Posterior cingulate gyrus (tissue), 11 donors: Measurements from ENCODE around the gene PANK4.

Experiments
- DNase-seq, 10 donors: peaks; one replicate each; pipeline versions ENCODE4 v3.0.0 to v3.0.0-alpha.2; 2020 to 2021; ENCODE audit warnings: mixed read lengths in 3 of 10
- intact Hi-C: fragments of 100-400 bp; cut with DNase I; formaldehyde crosslinking; loops from one replicate; pipeline ENCODE4 v1.15.1; 2023

Gene PANK4

DNA sequence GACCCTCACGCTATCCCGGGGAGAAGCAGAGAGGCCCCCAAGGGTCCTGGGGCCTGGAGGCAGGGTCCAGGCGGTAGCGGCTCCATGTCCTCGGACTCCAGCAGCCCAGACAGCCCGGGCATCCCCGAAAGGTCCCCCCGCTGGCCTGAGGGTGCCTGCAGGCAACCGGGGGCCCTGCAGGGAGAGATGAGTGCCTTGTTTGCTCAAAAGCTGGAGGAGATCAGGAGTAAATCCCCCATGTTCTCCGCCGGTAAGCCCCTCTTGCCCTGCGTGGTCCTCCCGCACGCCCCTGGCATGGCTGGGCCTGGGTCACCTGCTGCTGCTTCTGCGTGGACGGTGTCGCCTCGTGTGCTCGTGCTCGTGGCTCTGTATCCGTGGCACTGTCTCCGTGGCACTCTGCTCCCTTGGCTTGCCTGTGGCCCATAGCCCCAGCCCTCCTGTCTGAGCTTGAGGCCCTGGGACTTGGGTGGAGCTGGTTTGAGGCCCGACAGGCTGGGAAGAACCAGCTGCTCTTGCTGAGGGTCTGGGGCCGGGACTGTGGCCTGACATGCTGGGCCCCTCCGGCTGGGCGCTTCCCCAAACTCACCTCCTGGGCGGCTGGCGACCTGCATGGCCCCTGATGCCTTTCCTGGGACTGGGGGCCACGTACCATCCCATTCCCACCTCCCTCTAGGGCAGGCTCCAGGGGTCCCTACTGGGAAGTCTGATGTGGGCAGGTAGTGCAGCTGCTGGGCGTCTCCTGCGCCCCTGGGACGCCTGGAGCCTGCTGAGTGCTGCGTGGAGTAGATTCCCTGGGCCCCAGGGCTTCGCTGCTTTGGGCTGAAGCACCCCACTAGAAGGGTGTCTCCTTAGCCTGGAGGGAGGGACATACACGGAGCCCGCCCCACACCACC, 23.5 kb downstream of the PANK4 start:
- intact Hi-C loops, result no loop called here
- no peak for DNase-seq

DNA sequence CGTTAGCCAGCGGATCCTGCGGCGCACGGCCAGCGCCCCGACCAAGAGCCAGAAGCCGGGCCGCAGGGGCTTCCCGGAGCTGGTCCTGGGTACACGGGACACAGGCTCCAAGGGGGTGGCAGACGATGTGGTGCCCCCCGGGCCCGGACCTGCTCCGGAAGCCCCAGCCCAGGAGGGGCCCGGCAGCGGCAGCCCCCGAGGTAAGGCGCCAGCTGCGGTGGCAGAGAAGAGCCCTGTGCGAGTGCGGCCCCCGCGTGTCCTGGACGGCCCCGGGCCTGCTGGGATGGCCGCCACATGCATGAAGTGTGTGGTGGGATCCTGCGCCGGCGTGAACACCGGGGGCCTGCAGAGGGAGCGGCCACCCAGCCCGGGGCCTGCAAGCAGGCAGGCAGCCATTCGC, 24.2 kb downstream of the PANK4 start:
- DNase-seq, result no peak
- intact Hi-C loops, result no loop called here

DNA sequence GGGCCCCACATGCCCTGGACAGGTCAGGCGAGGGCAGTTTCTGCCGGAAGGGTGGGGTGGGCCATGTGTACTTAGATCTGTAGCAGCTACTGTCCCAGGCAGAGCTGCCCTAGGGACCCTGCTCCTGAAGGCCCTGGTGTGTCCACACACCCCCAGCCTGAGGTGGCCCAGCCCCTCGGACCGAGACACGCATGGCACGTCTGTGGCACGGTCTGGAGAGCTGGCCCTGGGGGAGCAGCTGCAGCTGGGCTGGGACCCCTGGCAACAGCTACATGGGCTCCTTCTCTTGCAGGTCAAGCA, 24.6 kb downstream of the PANK4 start:
- DNase-seq, result no peak
- intact Hi-C loops, result no loop called here

DNA sequence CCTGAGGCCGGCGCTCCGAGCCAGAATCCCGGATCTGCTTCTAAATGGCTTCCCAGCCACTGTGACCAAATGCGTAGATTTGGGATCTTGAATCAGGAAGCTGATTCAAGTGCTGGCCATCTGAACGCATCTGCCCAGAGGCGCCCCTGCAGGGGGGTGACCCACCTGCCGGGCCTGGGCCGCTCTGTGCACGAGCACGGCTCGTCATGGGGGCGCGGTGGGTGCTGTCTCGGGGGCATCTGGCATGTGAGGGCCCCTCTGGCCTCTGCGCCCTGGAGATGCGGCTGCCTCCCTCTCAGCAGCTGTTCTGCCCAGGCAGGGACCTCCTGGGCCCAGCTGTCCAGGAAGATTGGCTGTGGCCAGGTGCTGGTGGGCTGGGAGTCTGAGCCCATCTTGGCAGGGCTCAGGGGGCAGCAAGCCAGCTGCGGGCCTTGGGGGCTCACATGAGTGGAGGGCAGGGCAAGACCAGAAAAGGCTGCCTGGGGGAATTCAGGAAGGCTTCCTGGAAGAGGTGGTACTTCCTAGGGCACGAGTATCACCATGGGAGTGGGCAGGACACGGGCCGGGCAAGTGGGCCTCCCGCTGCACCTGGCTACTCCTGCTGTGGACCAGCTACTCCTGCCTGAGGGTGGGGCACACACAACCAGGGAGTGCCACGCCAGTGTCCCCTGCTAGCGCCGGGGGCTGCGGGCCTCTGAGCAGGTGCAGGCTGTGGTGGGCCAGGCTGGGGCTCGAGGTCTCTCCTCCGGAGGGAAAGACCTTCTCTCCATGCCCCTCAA, 25.2 kb downstream of the PANK4 start:
- no peak for DNase-seq
- intact Hi-C loops, result no loop called here

DNA sequence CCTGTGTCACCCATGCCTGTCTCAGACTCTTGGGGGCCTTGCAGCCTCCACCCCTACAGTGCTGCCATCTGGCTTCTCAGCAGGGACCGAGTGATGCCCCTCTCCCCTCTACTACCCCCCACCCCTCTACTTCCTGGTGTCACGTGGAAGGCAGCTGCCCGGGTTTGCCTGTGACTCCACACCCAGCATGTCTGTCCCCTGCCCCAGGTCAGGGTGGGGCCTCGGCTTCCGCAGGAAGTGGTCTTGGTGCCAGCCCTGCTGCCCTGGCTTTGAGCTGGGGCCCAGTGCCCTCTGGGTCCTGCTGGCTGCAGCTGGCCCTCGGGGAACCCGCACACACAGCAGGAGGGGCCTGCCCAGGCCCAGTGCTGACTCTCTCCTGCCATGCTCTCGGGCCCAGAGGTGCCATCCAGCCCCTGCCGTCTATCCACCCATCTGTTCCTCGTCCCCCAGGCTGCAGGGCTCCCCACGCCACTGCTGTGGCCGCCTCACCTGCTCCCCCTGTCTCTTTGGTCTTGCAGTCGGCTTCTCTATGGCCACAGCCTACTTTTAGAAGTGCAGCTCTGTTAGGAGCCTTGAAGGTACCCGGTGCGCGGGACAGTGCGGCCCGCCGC, 26.3 kb downstream of the PANK4 start:
- intact Hi-C loops, result no loop called here
- DNase-seq, result no peak

DNA sequence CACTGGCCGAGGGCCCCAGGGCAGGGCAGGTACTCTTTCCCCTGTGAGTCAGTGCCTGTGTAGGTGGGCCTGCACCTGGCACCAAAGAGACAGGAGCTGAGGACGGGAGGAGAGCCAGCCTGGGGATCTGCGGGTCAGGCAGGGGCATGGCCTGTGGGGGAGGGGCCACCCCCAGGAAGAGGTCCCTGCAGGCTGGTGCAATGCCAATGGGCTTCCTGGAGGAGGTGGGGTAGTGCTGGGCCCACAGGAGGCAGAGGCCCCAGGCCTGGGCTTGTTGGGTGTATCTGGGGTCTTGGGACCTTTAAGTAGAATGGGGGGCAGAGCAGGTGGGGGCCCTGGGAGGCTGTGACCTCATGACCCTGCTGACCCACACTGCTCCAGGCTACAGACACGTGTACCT, 27.1 kb downstream of the PANK4 start:
- no peak for DNase-seq
- intact Hi-C loops, result no loop called here

DNA sequence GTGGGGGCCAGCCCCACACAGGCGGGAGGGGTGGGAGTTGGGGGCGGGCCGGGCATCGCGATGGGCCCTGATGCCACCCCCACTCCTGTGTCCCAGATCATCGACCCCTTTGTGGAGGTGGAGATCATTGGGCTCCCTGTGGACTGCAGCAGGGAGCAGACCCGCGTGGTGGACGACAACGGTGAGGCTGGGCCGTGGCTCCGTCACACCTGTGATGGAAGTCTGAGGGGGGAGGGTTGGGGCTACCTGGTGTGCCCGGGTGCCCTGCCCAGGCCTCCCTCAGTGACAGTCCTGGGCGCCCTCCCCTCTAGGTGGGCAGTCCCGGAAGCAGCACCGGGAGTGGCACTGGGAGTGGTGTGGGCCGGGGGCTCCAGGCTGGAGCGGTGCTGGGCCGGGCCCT, 27.7 kb downstream of the PANK4 start:
- intact Hi-C loops, result no loop called here
- no peak for DNase-seq

DNA sequence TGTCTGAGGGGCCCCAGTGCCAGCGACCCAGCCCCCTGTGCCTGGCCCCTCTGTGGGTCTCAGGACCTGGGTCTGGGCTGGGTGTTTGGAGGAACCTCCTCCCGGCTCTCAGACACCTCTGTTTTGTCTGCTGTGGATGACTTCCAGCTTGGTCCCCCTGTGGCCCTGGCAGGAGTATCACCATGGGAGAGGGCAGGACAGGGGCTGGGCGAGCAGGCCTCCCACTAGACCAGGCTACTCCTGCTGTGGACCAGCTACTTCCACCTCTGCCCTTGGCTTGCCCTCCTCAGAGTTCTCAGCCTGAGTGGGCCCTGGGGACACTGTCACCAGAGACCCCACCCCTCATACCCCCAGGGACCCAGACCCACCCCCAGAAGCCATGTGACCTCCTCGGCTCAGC, 28.5 kb downstream of the PANK4 start:
- intact Hi-C loops, result no loop called here

DNA sequence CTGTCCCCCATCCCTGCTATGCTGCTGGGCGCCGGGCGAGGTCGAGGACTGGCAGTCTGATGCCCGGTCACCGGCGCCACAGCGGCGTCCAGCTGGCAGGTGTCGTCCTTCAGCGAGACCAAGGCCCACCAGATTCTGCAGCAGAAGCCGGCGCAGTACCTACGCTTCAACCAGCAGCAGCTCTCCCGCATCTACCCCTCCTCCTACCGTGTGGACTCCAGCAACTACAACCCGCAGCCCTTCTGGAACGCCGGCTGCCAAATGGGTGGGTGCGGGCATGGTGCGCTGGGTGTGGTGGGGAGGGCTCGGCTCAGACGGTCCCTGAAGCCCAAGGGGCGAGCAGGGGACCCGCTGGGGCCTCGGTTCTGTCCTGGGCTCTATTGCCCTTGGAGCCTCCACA, 29.6 kb downstream of the PANK4 start:
- intact Hi-C loops, result no loop called here
- no peak for DNase-seq

More for the DNA sequence above, 28.5 kb downstream of the PANK4 start:
- no peak for DNase-seq

DNA sequence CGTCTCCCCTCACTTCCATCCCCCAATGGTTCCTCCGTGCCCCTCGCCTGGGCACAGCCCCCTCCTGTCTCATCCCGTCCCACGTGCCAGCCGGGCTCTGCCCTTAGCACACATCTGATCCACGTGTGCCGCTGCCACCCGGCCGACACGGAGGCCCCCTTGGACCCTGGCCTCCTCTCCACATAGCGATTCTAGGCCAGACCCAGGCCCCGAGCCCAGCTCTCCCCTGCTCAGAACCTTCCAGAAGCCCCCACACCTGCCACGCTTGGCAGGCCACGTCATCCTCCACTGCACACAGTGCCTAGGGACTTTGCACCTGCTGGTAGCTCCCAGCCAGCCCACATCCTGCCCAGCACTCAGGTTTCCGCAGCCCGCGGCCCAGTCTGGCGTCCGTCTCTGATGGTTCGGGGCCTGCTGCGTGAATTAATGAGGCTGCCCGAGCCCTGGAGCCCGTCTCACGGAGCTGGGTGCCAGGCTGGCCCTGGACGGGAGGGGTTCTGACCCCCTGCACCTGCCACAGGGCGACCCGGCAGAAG, 30.2 kb downstream of the PANK4 start:
- no peak for DNase-seq
- intact Hi-C loops, result no loop called here

DNA sequence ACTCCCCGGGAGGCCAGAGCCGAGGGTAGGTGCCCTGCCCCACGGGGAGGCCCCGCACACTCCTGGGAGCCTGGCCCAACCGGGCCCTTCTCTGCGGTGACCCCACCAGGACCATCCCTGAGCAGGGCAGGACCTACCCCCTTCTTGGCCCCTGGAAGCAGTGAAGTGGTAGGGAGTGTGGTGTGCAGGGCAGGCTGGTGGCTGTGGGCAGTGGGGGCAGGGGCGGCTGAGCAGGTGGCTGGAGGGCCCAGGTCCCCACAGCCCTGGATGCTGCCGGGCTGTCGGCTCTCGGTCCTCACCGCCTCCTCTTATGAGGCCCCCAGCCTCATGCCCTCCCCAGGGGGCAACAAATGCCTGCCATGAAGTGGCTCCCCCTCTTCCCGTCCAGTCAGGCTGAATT, 30.9 kb downstream of the PANK4 start:
- intact Hi-C loops, result no loop called here

DNA sequence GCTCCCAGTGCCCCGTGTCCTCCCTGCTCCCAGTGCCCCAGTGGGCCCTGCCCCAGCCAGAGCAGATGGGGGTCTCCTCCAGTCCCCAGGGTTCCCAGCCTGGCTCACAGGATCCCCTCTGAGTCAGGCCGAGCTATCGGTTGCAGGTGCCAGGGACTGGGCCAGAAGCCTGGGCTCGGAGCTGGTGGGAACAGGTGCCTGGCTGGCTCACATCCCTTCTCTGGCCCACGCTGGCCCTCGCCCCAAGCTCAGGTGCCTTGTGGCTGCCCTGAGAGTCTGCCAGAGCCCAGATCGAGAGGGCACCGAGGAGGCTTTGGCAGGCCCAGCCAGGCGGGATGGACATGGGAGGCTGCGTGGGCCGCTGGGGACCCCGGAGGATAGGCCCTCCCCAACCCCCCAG, 31.4 kb downstream of the PANK4 start:
- DNase-seq, result no peak
- intact Hi-C loops, result no loop called here

More for the DNA sequence above, 30.9 kb downstream of the PANK4 start:
- no peak for DNase-seq

DNA sequence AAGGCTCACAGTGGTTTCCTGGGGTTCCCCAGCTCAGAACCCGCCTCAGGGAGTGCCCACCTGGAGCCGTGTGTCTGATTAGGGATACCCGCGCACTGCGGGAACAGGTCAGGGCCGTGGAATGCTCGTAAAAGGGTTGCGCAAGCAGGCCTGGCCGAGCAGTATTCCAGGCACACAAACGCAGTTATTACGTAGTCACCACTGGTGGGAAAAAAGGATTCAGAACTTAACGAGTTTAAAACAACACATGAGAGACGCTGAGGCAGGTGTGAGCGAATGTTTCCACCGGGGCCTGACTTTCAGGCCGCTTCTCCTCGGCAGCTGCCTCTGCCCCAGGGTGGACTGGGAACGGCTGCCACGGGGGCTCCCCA, 32.1 kb downstream of the PANK4 start:
- DNase-seq, result no peak
- intact Hi-C loops, result no loop called here

DNA sequence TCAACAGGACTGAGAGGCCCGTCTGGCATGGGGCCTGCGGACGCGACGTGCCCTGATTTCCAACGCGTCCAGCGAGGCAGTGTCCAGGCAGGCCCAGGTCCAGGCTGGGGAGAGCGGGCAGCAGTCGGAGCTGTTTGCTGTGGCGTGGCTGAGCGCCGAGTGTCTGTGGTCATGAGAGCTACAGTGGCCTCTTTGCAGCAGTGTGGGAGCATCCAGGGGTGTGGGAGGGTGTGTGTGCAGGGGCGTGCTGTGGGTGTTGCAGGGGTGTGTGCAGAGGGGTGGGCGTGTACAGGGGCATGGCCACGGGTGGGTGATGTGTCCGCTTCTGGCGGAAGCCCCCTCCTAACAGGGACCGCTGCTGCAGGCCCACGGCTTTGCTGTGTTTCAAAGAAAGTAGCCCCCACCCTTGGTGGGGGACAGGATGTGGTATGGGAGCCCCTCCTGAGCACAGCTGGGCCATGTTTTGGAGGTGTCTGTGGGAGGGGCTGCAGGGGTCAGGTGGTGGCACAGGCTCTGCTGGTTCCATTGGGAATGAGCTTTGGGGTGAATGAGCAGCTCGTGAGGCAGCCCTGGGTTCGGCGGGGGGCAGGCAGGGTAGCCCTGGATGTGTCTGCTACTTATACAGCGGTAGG, 32.6 kb downstream of the PANK4 start:
- intact Hi-C loops, result no loop called here
- peak; percentile 80 to 98 (median 87) for DNase-seq

DNA sequence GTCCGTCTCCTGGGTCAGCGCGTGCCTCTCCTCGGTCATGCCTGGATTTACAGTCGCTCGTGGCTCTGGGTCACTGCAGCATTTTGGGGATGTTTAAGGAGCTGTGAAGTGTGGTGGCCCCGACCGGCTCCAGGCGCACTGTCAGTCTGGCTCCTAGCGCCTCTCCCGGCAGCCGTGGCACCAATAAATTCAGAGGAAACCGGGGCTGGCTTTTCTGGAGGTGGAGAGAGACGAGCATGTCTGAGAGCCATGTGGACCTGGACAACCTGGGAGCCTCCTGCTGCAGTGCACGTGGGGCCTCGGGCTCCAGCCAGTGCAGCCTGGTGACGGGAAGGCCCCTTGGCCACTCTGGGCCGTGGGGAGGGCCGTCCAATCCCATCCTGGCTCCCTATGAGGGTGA, 33.2 kb downstream of the PANK4 start:
- peak in 2 of 10 donors; percentile 31 to 49 for DNase-seq
- intact Hi-C loops, result no loop called here

DNA sequence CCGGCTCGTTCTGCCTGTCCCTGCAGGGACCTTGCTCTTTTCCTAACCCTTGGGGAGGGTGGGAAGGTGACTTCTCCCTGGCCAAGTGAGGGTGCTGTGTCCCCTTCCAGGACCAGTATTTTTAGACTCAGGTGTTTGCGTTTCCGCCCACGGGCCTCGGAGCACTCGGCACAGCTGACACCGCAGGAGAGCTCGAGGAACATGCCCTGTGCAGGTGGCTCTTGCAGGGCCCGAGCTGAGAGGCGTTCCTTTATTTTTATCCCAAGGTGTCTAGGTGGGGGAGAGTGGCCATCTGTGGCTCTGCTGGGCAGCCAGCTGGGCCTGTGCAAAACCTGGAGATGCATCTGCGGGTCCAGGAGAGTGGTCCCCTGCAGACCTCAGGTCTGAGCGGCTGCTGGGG, 34.3 kb downstream of the PANK4 start:
- no peak for DNase-seq
- intact Hi-C loops, result no loop called here

DNA sequence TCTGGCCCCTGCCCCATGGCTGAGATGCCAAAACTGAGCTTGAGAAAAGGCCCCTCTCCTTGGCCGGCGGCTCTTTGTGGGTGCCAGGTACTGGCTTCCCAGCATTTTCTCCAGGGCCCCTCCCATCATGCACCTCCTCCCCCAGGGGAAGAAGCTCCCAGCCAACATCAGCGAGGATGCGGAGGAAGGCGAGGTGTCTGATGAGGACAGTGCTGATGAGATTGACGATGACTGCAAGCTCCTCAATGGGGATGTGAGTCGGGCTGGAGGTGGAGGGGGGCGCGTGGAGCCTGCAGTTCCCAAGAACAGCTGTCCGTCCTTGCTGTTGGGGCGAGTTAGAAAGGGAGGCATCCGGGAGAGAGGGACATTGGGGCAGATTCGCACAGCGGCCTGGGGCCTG, 36.8 kb downstream of the PANK4 start:
- peak in 7 of 10 donors; percentile 24 to 92 (median 55) for DNase-seq
- intact Hi-C loops, result no loop called here

DNA sequence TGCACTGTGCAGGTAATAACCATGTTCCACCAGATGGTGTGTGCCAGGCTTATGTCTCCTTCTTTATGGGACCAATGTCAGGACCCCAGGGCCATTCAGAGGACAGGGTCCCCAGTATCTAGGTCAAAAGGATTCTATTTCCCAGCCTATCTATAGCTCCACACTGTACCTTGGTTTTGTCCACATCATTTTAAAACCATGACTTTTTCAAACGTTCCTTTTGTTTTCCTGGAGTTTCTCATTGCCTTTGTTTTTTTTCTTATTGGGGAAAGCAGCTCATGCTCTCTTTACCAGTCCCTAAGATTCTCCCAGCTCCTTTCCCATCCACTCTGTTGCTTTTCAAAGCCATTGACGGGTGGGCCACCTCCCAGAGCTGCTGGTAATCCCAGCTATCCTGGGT, 37.7 kb downstream of the PANK4 start:
- intact Hi-C loops, result no loop called here
- no peak for DNase-seq

DNA sequence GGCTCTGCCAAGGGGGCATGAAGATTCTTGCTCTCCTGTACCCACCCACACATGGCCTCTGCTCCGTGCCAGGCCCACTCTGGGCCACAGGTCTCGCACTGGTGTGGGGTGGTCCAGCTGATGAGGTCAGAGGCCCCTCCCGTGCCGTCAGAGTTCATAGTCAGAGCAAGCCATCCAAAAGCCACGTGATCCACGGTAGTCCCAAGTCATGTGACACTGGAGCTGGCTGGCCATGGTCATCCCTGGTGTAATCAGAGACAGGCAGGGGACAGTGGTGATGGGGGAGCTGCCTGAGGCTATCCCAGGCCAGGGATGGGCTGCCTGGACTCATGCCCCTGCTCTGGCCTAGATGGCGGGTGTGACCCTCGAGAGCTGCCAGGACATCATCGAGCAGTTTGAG, 39.8 kb downstream of the PANK4 start:
- no peak for DNase-seq
- intact Hi-C loops, result no loop called here

DNA sequence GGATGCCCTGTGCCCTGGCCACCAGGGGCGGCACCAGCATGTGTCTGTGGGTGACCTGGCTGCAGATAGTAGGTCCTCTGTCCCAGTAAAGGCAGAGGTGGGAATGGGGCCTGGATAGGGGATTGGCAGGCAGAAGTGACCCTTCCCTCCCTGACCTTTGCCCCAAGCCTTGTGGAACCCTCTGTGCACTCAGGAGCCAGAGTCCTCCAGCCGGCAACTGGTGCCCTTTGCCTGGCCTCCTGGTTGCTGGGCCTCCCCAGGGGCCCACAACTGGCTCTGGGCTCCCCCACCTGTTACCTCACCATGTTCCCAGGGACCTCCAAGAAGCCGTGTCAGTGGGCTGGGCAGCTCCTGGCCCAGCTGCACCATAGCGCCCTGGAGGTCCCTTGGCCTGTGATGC, 40.4 kb downstream of the PANK4 start:
- intact Hi-C loops, result no loop called here
- DNase-seq, result no peak

DNA sequence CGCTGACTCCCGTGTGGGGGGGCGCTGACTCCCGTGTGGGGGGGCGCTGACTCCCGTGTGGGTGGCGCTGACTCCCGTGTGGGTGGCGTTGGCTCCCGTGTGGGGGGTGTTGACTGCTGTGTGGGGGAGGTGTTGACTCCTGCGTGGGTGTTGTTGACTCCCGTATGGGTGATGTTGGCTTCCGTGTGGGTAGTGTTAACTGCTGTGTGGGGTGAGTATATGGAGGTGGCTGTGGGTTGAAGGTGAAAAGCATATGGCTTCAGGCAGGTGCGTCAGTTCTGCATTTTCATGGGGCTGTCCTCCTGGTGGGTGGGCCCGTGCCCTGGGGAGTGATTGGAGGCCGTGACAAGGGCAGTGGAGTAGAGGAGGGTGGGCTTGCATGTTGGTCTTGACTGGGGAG, 42.4 kb downstream of the PANK4 start:
- no peak for DNase-seq
- intact Hi-C loops, result no loop called here
